Left ventricle myocardium inferior (tissue), 1 donor: ENCODE data around the gene CNTNAP2. TPM values are rescaled to one million over a fixed set of nuclear protein-coding genes. Genes with fewer than 3 reads are reported as not detected.
A peak's percentile ranks its signal among the peaks of the same experiment; 100 is the strongest.

Experiments used
- DNase-seq: peaks from one replicate; pipeline ENCODE4 v3.0.0-alpha.2; 2020
- H3K27ac ChIP-seq: fragments of 200-600 bp; replicated peaks from 2 replicates; pipeline ENCODE4 v1.8.0; 2021
- H3K27me3 ChIP-seq: fragments of 200-600 bp; 2 replicates; pipeline ENCODE4 v1.8.0; 2021; ENCODE audit warnings: low read depth
- H3K36me3 ChIP-seq: fragments of 200-600 bp; 2 replicates; pipeline ENCODE4 v1.8.0; 2021
- H3K4me1 ChIP-seq: fragments of 200-600 bp; 2 replicates; pipeline ENCODE4 v1.8.0; 2021
- H3K4me3 ChIP-seq: fragments of 200-600 bp; 2 replicates; pipeline ENCODE4 v1.8.0; 2021; ENCODE audit warnings: mild to moderate bottlenecking, moderate library complexity
- H3K9me3 ChIP-seq: fragments of 200-600 bp; replicated peaks from 2 replicates; pipeline ENCODE4 v1.8.0; 2021
- CTCF ChIP-seq: fragments of 200-600 bp; IDR thresholded peaks from 2 replicates; pipeline ENCODE4 v1.8.0; 2021; ENCODE audit warnings: antibody characterized with exemption, mild to moderate bottlenecking, borderline replicate concordance
- intact Hi-C: fragments of 100-400 bp; cut with micrococcal nuclease; formaldehyde crosslinking; loops from one replicate; pipeline ENCODE4 v1.11.0; 2022
- total RNA-seq: library from RNA; stranded (reverse); fragmentation: NEBNext Ultra II Directional; extraction: Animal tissue kit (Norgen Biotek cat#: 25700); gene quantifications from one replicate; pipeline ENCODE4 v1.2.1, GENCODE V29; 2021
- donor health status: DM: no; HTN: yes; CAD: no; lungs with severe emphysema.

CNTNAP2 gene
- total RNA-seq, 1 donor from 2014 or later, result 0.99 TPM

- no peaks in the 10 kb centered on the region for H3K36me3 ChIP-seq
- H3K4me3 ChIP-seq, result no peak overlapping the region
- H3K9me3 ChIP-seq, result no peaks in the 10 kb centered on the region
- H3K27ac ChIP-seq, result no peak overlapping the region
- peaks cover under 1% of the 10 kb centered on the region for H3K4me1 ChIP-seq
- H3K27me3 ChIP-seq, result no peaks in the 10 kb centered on the region
- intact Hi-C loops, result no loop called here
- DNase-seq, result no peak
- no peak for TF ChIP-seq CTCF
Observed at GRCh38 chr7:148204639-148205304, 2088.2 kb downstream of the CNTNAP2 start.

DNA sequence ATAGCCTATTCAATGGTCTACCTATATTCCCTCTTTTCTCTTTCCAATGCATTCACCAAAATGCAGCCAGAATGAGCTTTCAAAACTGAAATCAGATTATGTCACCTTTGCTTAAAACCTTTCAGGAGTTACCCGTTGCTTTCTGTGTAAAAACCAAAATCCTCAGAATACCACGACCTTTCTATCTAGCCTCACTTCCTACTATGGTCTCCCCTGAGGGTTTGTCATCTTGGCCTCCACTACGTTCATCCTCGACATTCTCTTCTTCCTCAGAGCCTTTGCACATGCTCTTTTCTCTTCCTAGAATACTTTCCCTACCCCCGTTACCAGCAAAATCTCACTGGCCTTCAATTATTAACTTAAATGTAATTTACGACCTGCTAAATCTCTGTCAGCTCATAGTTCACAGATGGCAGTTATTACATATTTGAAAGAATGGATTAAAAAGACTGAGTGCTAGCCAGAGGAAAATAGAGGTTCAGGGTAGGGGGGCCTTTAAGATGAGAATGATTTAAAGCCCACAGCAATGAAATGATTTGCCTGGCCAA, 2093.1 kb downstream of the CNTNAP2 start:
- H3K9me3 ChIP-seq, result no peaks in the 10 kb centered on the region
- H3K27ac ChIP-seq, result no peak overlapping the region
- TF ChIP-seq CTCF, result no peak
- H3K4me3 ChIP-seq, result no peak overlapping the region
- intact Hi-C loops, result no loop called here
- no peaks in the 10 kb centered on the region for H3K36me3 ChIP-seq
- peaks cover 30% of the 10 kb centered on the region for H3K4me1 ChIP-seq
- DNase-seq, result no peak
- H3K27me3 ChIP-seq, result no peaks in the 10 kb centered on the region

DNA sequence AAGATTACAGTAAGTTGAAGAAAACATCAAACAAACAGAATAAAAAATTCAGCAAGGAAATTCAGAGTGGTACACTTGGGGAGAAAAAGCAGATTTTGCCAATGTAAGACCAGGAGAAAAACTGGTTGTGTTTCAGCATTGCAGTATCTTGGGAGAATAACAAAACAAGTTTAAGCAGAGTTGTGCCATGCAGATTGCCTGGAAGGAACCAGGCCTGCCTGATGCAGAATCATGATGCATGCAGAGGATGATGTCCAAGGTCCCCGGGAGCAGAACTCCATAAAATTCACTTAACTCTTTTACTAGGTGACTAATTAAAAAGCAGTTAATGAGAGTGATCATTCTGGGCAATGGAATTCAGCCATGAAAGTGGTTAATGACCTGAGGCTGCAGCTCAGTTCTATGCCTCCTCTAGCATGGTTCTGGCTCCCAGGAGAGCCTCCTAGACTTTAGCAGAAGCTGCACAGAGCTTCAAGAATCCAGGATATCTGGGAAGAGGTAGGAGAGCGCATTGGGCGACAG, 2094.3 kb downstream of the CNTNAP2 start:
- Histone ChIP-seq H3K36me3 (no peaks in the 10 kb centered on the region), H3K9me3 (no peaks in the 10 kb centered on the region), H3K27me3 (no peaks in the 10 kb centered on the region), H3K4me3 (no peak overlapping the region), H3K27ac (no peak overlapping the region), H3K4me1 (peaks cover 30% of the 10 kb centered on the region)
- no peak for TF ChIP-seq CTCF
- DNase-seq, result no peak
- intact Hi-C loops, result no loop called here

DNA sequence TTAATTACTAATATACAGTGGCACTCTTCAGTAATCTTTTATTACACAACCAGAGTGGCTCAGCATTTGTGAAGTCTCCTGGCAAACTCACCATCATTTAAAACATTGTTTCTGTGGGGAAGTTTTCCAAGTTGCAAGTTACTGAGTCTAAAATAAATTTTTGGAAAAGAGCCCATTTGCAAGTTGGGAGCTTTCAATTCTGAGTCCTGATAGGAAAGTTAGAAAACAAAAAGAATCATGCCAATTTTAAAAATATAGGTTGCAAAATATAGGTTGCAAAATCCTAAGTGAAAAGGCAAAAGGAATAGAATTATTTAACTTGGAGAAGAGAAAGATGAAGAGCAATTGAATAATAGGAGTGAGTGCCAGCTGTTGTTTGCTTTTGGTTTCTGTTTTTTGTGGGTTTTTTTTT, 2095.1 kb downstream of the CNTNAP2 start:
- Histone ChIP-seq H3K27ac (no peak overlapping the region), H3K4me3 (peak overlapping the region; percentile 15), H3K36me3 (no peaks in the 10 kb centered on the region), H3K27me3 (no peaks in the 10 kb centered on the region), H3K4me1 (peaks cover 30% of the 10 kb centered on the region), H3K9me3 (no peaks in the 10 kb centered on the region)
- DNase-seq, result no peak
- intact Hi-C loops, result no loop called here
- TF ChIP-seq CTCF, result no peak

- TF ChIP-seq CTCF, result no peak
- H3K27me3 ChIP-seq, result no peaks in the 10 kb centered on the region
- H3K9me3 ChIP-seq, result no peaks in the 10 kb centered on the region
- H3K4me1 ChIP-seq, result peaks cover 30% of the 10 kb centered on the region
- intact Hi-C loops, result no loop called here
- H3K4me3 ChIP-seq, result no peak overlapping the region
- no peak overlapping the region for H3K27ac ChIP-seq
- H3K36me3 ChIP-seq, result no peaks in the 10 kb centered on the region
- DNase-seq, result no peak
Observed at GRCh38 chr7:148212731-148213130, 2096.1 kb downstream of the CNTNAP2 start.
